BJ (cell line): ENCODE measurements around the gene CHSY3. TPM values are rescaled to one million over a fixed set of nuclear protein-coding genes. Genes with fewer than 3 reads are reported as not detected.

ENCODE experiments used
- CTCF ChIA-PET: fragments of 350-600 bp; formaldehyde crosslinking; extraction: SDS; loops from one replicate; lab custom pipeline; 2021; ENCODE audit warnings: antibody characterized with exemption, inconsistent platforms; lab: Yijun Ruan, JAX
- POLR2A ChIA-PET: fragments of 300-600 bp; sonication (Branson Sonifier 250); formaldehyde crosslinking; extraction: SDS; loops from one replicate; lab custom pipeline; 2021; ENCODE audit warnings: antibody characterized with exemption; lab: Charles Lee
- DNase-seq: peaks from one replicate; pipeline ENCODE4 v3.0.0-alpha.2; 2011; ENCODE audit warnings: low read depth
- H3K27me3 ChIP-seq: 2 replicates; pipeline ENCODE4 v1.6.0; 2011; ENCODE audit warnings: low read length; ENCODE audit not compliant: control insufficient read depth, insufficient read depth
- H3K36me3 ChIP-seq: 2 replicates; pipeline ENCODE4 v1.5.1; 2011; ENCODE audit warnings: low read length; ENCODE audit not compliant: control insufficient read depth, insufficient read depth
- H3K4me3 ChIP-seq: 2 replicates; pipeline ENCODE4 v1.5.1; 2011; ENCODE audit warnings: low read depth, mild to moderate bottlenecking, control low read depth, low read length
- polyA plus RNA-seq: library from polyadenylated mRNA; depleted of rRNA; stranded (reverse); fragments of >200 nt; gene quantifications from 2 replicates; pipeline ENCODE4 v1.2.3, GENCODE V29; 2011
- TF ChIP-seq, protein P1 (sequence below): IDR thresholded peaks from 2 replicates; pipeline ENCODE4 v1.5.1; 2011; ENCODE audit warnings: low read depth, mild to moderate bottlenecking, control low read depth, inconsistent platforms, low read length, moderate library complexity; ENCODE audit not compliant: insufficient read depth

CHSY3 gene
- polyA plus RNA-seq, 1 experiment, result 0.91 TPM

GRCh38 chr5:130065617-130066016, 161.4 kb downstream of the CHSY3 start:
- no peaks in the 10 kb centered on the region for H3K27me3 ChIP-seq
- no peak overlapping the region for H3K4me3 ChIP-seq
- CTCF ChIA-PET, result no interaction called here
- H3K36me3 ChIP-seq, result no peaks in the 10 kb centered on the region
- DNase-seq, result no peak
- TF ChIP-seq, protein P1, sequence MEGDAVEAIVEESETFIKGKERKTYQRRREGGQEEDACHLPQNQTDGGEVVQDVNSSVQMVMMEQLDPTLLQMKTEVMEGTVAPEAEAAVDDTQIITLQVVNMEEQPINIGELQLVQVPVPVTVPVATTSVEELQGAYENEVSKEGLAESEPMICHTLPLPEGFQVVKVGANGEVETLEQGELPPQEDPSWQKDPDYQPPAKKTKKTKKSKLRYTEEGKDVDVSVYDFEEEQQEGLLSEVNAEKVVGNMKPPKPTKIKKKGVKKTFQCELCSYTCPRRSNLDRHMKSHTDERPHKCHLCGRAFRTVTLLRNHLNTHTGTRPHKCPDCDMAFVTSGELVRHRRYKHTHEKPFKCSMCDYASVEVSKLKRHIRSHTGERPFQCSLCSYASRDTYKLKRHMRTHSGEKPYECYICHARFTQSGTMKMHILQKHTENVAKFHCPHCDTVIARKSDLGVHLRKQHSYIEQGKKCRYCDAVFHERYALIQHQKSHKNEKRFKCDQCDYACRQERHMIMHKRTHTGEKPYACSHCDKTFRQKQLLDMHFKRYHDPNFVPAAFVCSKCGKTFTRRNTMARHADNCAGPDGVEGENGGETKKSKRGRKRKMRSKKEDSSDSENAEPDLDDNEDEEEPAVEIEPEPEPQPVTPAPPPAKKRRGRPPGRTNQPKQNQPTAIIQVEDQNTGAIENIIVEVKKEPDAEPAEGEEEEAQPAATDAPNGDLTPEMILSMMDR, result no peak
- POLR2A ChIA-PET, result no interaction called here

DNA sequence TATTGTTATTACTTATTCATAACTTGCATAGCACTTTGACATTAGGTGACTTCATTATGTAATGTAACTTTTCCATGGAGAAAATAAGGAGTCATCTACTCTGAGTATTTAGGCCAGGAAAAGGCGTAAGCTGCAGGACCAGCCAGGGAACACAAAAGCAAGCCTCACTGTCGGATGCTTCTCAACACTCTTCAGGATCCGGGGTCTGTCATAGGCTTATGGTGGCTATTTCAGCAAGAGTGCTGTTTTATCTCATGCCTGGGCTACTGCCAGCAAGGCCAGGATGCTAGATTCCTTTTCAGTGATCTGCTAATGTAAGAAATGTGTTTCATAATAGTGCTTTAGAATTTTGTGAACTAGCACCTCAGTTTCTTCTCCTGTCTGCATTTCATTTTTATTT, 162.4 kb downstream of the CHSY3 start:
- no peaks in the 10 kb centered on the region for H3K36me3 ChIP-seq
- no peak for DNase-seq
- POLR2A ChIA-PET, result no interaction called here
- CTCF ChIA-PET, result no interaction called here
- H3K4me3 ChIP-seq, result no peak overlapping the region
- H3K27me3 ChIP-seq, result no peaks in the 10 kb centered on the region
- TF ChIP-seq, protein P1, result no peak

GRCh38 chr5:130067364-130067763, 163.1 kb downstream of the CHSY3 start:
- ChIA-PET CTCF (no interaction called here), POLR2A (no interaction called here)
- Histone ChIP-seq H3K27me3 (no peaks in the 10 kb centered on the region), H3K4me3 (no peak overlapping the region), H3K36me3 (no peaks in the 10 kb centered on the region)
- TF ChIP-seq, protein P1, result no peak
- no peak for DNase-seq

- H3K36me3 ChIP-seq, result no peaks in the 10 kb centered on the region
- POLR2A ChIA-PET, result no interaction called here
These were observed 163.8 kb downstream of the CHSY3 start for GRCh38 chr5:130068101-130068500.

GRCh38 chr5:130068988-130069387, 164.7 kb downstream of the CHSY3 start:
- no peak for DNase-seq
- H3K36me3 ChIP-seq, result no peaks in the 10 kb centered on the region
- TF ChIP-seq, protein P1, result no peak
- H3K4me3 ChIP-seq, result no peak overlapping the region
- ChIA-PET POLR2A (no interaction called here), CTCF (no interaction called here)
- no peaks in the 10 kb centered on the region for H3K27me3 ChIP-seq

More at GRCh38 chr5:130068101-130068500, 163.8 kb downstream of the CHSY3 start:
- CTCF ChIA-PET, result no interaction called here
- DNase-seq, result no peak
- H3K4me3 ChIP-seq, result no peak overlapping the region
- H3K27me3 ChIP-seq, result no peaks in the 10 kb centered on the region
- TF ChIP-seq, protein P1, result no peak
